Kidney epithelial cell (primary cell): ENCODE data around the gene MRS2. TPM values are rescaled to one million over a fixed set of nuclear protein-coding genes. Genes with fewer than 3 reads are reported as not detected.
A peak's percentile ranks its signal among the peaks of the same experiment; 100 is the strongest.
"Not testable (repeated sequence)": the region's sequence is repeated elsewhere in the genome, so short reads cannot be mapped to it uniquely, and the experiment has no call there.

Experiments used
- DNase-seq: peaks from one replicate; pipeline ENCODE4 v3.0.0-alpha.2; 2010; ENCODE audit warnings: low read depth
- H3K27me3 ChIP-seq: 2 replicates; pipeline ENCODE4 v1.6.0; 2011; ENCODE audit warnings: low read length; ENCODE audit not compliant: control insufficient read depth, insufficient read depth
- H3K36me3 ChIP-seq: 2 replicates; pipeline ENCODE4 v1.5.1; 2011; ENCODE audit warnings: low read length; ENCODE audit not compliant: control insufficient read depth, insufficient read depth
- H3K4me3 ChIP-seq: 2 replicates; pipeline ENCODE4 v1.5.1; 2011; ENCODE audit warnings: low read depth, mild to moderate bottlenecking, control low read depth, low read length
- CTCF ChIP-seq: IDR thresholded peaks from 2 replicates; pipeline ENCODE4 v1.5.1; 2011; ENCODE audit warnings: mild to moderate bottlenecking, moderate library complexity, low read length, control low read depth, inconsistent platforms; ENCODE audit not compliant: insufficient read depth, poor library complexity, severe bottlenecking
- total RNA-seq: library from RNA; depleted of rRNA; stranded (reverse); fragments of >200 nt; gene quantifications from 2 replicates; pipeline ENCODE4 v1.2.3, GENCODE V29; 2015

Gene MRS2
- total RNA-seq, 1 donor from 2014 or later: 26.1 TPM

GRCh38 chr6:24378473-24379097, 24.2 kb upstream of the MRS2 start:
- H3K27me3 ChIP-seq: no peaks in the 10 kb centered on the region
- no peak for TF ChIP-seq CTCF
- DNase-seq: no peak
- H3K36me3 ChIP-seq: no peaks in the 10 kb centered on the region
- no peak overlapping the region for H3K4me3 ChIP-seq

GRCh38 chr6:24381476-24382219, 21.1 kb upstream of the MRS2 start:
- TF ChIP-seq CTCF: no peak
- Histone ChIP-seq H3K27me3 (no peaks in the 10 kb centered on the region), H3K4me3 (peak overlapping the region; percentile 2), H3K36me3 (no peaks in the 10 kb centered on the region)
- no peak for DNase-seq

- no peak for DNase-seq
- TF ChIP-seq CTCF: no peak
- no peaks in the 10 kb centered on the region for H3K27me3 ChIP-seq
- H3K4me3 ChIP-seq: peak overlapping the region; percentile 15
- no peaks in the 10 kb centered on the region for H3K36me3 ChIP-seq
Observed at GRCh38 chr6:24382220-24382540, 20.6 kb upstream of the MRS2 start.

GRCh38 chr6:24382891-24383494, 19.7 kb upstream of the MRS2 start:
- H3K4me3 ChIP-seq: peak overlapping the region; percentile 1
- not testable (repeated sequence) for DNase-seq, H3K36me3 ChIP-seq, H3K27me3 ChIP-seq

- DNase-seq, H3K4me3 ChIP-seq, H3K36me3 ChIP-seq, H3K27me3 ChIP-seq: not testable (repeated sequence)
Observed at GRCh38 chr6:24384369-24385130, 18.2 kb upstream of the MRS2 start.

GRCh38 chr6:24385536-24386269, 17.0 kb upstream of the MRS2 start:
- TF ChIP-seq CTCF: peak; percentile 38
- no peaks in the 10 kb centered on the region for H3K36me3 ChIP-seq
- DNase-seq: no peak
- H3K4me3 ChIP-seq: no peak overlapping the region
- no peaks in the 10 kb centered on the region for H3K27me3 ChIP-seq
